ENCODE data around the gene OAS3.
"Not testable (repeated sequence)": the region's sequence is repeated elsewhere in the genome, so short reads cannot be mapped to it uniquely, and the experiment has no call there.

DNA sequence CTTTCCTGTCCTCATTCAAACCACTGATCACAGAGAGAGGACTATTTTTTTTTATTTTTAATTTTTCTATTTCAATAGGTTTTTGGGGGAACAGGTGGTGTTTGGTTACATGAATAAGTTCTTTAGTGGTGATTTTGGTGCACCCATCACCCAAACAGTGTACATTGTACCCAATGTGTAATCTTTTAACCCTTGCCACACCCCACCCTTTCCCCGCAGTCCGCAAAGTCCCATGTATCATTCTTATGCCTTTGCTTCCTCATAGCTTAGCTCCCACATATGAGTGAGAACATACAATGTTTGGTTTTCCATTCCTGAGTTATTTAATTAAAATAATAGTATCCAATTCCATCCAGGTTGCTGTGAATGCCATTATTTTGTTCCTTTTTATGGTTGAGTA, 24.4 kb upstream of the OAS3 start:
- TF ChIP-seq HDAC2 (IDR thresholded peaks at IDR 0.05); POLR2A (IDR thresholded peaks at IDR 0.05; ENCODE audit: low read depth, low read length); SIN3A (IDR thresholded peaks at IDR 0.05; ENCODE audit: low read depth, low read length); EP300 (IDR thresholded peaks at IDR 0.05; ENCODE audit: borderline replicate concordance in 1 of 2, control insufficient read depth in 1 of 2, low read depth in 2 of 2, low read length in 2 of 2); POLR2AphosphoS5 (IDR thresholded peaks at IDR 0.05; ENCODE audit: low read length): not testable (repeated sequence)
- TF ChIP-seq, protein P1, sequence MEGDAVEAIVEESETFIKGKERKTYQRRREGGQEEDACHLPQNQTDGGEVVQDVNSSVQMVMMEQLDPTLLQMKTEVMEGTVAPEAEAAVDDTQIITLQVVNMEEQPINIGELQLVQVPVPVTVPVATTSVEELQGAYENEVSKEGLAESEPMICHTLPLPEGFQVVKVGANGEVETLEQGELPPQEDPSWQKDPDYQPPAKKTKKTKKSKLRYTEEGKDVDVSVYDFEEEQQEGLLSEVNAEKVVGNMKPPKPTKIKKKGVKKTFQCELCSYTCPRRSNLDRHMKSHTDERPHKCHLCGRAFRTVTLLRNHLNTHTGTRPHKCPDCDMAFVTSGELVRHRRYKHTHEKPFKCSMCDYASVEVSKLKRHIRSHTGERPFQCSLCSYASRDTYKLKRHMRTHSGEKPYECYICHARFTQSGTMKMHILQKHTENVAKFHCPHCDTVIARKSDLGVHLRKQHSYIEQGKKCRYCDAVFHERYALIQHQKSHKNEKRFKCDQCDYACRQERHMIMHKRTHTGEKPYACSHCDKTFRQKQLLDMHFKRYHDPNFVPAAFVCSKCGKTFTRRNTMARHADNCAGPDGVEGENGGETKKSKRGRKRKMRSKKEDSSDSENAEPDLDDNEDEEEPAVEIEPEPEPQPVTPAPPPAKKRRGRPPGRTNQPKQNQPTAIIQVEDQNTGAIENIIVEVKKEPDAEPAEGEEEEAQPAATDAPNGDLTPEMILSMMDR (IDR thresholded peaks at IDR 0.05 in 2 of 3, conservative IDR thresholded peaks at IDR 0.05 in 1 of 3; ENCODE audit: control insufficient read depth in 2 of 3, extremely low read depth in 1 of 3, insufficient read depth in 1 of 3, low read depth in 3 of 3, low read length in 3 of 3): not testable (repeated sequence)
- TF ChIP-seq, protein P2, sequence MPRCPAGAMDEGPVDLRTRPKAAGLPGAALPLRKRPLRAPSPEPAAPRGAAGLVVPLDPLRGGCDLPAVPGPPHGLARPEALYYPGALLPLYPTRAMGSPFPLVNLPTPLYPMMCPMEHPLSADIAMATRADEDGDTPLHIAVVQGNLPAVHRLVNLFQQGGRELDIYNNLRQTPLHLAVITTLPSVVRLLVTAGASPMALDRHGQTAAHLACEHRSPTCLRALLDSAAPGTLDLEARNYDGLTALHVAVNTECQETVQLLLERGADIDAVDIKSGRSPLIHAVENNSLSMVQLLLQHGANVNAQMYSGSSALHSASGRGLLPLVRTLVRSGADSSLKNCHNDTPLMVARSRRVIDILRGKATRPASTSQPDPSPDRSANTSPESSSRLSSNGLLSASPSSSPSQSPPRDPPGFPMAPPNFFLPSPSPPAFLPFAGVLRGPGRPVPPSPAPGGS (IDR thresholded peaks at IDR 0.05; ENCODE audit: borderline replicate concordance, insufficient read depth, low read depth, low read length, poor library complexity, severe bottlenecking): not testable (repeated sequence)
